Endometrial microvascular endothelial cells (primary cell): ENCODE results near the gene DYNLT4. TPM values are rescaled to one million over a fixed set of nuclear protein-coding genes. Genes with fewer than 3 reads are reported as not detected.
"Not testable (repeated sequence)": the region's sequence is repeated elsewhere in the genome, so short reads cannot be mapped to it uniquely, and the experiment has no call there.

Experiments used
- in situ Hi-C: cut with HindIII; loops from 2 replicates; pipeline ENCODE4 v1.10.0; 2017; ENCODE audit warnings: low sequenced_read_pairs, low pct_unique_long_range_greater_than_20kb; ENCODE audit errors: inconsistent ontology term
- total RNA-seq: library from RNA; depleted of rRNA; stranded (reverse); fragments of >200 nt; gene quantifications from one replicate; pipeline ENCODE4 v1.2.3, GENCODE V29; 2015; ENCODE audit errors: inconsistent ontology term

The DYNLT4 gene
- total RNA-seq, 1 donor from 2014 or later, result not detected

DNA sequence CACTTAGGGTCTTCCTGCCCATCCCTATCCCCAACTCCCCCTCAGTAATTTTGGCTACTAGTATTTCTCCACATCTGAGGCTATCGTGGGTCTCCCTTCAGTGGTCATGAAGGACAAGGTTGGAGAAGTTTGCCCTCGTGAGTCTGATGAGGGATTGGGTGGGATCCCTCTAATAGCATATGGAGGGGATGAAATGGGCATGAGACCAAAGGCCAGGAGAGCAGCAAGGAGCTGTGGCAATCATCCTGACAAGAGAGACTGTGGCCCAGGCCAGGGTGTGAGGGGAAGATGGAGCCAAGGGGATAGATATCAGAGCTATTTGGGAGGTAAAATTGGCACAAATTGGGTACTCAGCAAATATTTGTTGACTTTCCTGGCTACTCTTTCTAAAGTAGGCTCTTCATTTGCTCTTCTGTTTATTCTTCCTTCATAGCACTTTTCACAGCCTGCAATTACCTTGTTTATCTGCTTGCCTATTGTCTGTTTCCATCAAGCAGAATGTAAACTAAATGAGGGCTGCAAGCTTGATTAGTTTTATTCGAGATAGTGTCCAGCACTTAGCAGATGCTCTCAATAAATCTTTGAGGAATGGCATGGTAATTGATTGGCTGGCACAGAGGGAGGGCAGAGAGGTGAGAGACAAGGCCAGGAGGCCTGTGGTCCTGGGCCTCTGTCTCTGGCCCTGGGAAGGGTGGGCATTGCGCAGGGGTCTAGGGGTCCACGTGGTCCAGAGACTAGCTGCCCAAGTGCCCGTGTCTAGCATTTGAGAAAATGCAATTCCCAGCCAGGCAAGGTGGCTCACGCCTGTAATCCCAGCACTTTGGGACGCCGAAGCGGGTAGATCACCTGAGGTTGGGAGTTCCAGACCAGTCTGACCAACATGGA, 8.4 kb downstream of the DYNLT4 start:
- in situ Hi-C loops, result no loop called here

DNA sequence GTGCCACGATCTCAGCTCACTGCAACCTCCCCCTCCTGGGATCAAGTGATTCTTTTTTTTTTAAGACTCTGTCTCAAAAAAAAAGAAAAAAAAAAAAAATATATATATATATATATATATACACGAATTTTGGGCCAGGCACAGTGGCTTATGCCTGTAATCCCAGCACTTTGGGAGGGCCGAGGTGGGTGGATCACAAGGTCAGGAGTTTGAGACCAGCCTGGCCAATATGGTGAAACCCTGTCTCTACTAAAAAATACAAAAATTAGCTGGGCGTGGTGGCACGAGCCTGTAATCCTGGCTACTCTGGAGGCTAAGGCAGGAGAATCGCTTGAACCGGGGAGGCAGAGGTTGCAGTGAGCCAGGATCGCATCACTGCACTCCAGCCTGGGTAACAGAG, 9.3 kb downstream of the DYNLT4 start:
- in situ Hi-C loops, result not testable (repeated sequence)

DNA sequence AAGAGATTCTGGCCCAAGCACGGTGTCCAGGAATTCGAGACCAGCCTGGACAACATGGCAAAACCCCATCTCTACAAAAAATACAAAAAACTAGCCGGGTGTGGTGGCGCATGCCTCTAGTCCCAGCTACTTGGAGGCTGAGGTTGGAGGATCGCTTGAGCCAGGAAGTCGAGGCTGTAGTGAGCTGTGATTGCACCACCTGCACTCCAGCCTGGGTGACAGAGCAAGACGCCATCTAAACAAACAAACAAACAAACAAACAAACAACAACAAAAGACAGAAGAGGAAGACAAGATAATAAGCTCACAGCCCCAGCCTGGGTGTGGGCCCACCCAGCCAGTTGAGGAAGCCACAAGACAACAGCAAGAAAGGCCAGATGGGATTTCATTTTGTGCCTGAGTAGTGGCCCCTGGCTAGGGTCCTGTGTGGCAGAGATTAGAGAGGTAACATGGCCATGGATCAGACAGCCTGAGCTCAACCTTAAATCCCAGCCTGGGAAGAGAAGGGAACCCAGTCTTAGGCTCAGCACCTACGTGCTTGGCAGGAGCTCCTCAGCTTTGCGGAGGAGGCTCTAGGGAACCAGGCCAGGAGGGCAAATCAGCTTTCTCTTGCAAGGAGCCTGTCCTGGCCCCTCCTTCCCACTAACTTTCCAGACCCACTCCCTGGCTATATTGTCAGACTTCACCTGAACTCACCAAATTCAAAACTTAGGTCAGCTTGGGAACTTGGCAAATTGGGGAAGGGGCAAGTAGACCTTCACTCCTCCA, 14.2 kb downstream of the DYNLT4 start:
- in situ Hi-C loops, result no loop called here

DNA sequence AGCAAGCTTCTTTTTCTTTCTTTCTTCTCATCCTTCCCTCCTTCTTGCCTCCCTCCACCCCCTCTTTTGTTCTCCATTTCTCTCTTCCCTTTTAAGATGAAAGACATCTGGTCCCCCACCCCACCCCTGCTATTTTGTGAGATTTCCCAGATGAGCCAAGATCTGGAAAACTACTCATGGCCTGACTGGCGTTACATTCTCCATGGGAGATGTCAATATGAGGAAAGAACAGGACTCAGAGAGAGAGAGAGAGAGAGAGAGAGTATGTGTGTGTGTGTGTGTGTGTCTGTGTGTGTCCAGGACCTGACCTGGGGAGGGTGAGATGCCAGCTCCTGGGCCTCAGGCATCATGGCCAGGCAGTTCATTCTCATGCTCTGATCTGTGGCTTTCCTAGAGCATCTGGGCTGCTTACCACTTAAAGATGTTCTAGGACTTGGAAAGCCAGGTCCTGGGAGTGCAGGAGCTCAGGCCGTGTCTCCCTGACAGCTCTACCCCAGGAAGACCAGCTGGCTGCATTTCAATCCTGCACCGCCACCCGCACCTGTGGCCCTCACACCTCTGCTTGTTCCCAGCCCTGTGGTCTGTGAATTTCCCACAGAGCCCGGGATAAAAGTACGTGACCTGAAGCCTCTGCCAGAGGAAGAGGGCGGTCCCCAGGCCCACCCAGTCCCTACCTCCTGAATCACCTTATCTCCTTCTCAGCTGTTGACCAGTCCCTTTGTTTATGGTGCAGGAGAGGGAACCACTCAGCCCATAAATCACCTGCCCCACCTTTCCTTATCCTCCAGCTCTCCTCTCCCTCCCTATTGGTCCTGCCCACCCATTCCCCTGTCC, 16.0 kb downstream of the DYNLT4 start:
- in situ Hi-C loops, result no loop called here

DNA sequence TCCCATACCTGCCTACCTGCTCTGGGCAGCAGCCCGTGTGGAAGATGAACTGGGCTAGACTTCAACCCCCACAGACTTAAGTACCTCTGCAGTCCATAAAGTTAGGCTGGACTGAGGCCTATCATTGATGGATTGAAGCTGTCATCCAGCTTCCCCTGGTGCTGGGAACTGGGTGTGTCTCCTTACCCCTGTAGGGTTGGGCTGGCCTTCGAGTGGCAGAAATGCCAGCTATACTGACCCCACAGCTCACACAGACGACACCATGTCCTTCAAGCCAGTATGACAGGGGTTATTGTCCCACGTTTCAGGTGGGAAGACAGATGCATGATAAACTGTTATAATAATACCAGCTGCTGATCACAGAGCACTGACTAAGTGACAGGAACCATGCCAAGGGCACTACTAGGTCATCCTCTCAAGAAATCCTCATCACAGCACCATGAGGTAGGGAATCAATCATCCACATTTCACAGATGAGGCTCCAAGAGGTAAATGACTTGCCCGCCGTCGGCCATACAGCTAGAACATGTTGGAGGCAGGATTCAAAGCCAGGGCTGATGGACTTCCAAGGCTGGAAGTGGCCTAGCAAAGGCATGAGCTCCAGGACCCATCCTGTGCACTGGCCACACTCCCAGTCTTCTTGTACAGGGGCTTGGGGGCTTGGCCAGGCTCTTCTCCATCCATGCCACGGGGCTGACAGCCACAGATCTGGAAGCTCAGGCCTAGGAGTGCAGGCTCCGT, 18.9 kb downstream of the DYNLT4 start, which contains the start of gene BEST4:
Gene BEST4, minus strand, starts transcription at position 51 of the 741 bp plus-strand sequence. CDS start 465 bp downstream, outside the sequence.
- in situ Hi-C loops, result no loop called here

DNA sequence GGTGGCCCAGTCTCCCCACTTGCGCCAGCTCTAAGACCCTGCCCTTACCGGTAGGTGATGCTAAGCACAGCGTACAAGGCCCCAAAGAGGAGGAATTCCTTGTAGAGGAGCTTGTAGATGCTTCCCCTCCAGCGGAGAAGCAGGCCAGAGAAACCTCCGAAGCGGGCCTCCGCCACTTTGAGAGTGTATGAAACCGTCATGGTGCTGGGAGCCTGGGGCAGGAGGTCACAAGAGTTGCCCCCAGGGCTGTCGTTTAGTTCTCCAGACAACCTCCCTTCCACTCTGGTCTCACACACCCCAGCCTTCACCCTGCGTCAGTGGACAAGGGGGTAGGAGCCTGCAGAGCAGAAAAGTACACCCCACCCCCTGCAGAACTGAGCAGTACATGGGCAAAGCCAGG, 19.6 kb downstream of the DYNLT4 start:
- in situ Hi-C loops, result no loop called here

DNA sequence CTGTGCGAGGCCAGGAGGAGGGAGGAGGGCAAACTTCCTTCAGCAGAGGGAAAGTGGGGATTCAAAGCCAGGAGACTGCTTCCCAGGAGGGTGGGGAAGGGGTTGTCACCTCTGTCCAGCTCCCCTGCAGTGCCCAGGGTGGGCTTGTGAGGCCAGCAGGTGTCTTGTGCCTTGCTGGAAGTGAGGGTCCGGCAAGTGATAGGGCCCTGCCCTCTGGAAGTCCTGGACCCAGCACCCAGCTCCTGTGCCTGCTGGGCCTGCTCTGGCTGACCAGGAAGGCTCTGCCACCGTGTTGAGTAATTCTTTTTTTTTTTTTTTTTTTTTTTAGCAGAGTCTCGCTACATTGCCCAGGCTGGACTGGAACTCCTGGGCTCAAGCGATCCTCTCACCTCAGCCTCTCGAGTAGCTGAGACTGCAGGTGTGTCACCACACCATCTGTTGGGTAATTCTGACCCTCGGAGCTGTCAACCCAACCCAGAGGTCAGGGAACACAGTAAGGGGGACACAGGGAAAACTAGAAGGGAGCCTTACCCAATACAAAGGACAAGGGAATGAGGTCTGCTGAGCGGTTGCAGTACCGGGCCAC, 20.2 kb downstream of the DYNLT4 start:
- in situ Hi-C loops, result no loop called here

DNA sequence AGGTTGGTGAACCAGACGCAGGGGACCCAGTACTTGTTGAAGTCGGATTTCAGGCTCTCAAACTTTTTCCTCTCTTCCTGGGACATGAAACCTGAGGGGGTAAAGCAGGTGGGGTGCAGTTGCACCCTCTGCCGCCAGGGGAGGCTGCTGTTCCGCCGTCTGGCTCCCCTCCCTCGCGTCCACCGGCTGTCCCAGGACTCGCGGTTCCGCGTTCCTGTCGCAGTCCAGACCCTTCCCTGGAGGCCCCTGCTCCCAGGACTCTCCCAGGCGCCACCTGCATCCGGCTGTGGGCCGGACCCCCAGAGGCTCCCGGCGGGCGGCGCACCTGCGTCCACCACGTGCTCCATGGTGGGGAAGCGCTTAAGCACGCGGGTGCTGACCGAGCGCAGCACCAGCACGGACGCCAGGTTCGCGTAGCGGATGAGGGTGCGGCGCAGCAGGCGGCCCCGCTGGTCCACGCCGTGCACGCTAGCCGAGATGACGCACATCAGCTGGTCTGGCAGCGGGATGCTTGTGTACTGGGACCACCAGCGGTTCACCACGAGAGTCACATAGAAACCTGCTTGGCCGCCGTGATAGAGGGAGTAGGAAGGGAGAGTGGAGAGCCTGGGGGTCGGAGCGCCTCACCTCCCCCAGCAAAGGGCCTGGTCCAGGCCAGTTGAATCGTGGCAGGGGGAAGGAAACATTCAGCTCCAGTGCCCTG, 20.9 kb downstream of the DYNLT4 start:
- in situ Hi-C loops, result no loop called here

DNA sequence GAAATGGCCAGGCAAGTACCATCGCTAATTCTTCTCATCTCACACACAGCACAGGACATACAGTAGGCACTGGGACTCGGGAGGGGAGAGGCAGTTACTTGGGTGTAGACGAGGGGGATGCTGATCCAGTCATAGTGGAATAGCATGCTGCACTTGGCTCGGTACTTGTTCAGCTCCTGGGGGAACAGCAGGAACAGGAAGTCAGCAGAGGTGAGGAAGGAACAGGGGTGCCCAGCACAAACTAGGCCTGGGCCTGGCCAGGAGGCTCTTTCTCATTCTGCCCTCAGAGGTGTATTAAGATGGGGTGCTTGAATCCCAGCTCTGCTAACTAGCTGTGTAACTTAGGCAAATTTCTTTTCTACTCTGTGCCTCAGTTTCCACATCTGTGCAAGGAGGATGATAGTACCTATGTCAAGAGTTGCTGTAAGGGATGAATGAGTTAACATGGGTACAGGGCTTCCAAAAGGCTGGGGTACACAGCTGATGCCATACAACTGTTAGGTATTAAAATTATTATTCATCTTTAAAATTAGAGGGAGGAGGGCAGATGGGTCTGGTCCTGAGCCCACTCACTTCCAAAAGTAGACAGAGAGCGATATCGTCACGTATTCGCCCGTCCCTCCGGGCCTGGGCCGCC, 21.5 kb downstream of the DYNLT4 start:
- in situ Hi-C loops, result no loop called here

DNA sequence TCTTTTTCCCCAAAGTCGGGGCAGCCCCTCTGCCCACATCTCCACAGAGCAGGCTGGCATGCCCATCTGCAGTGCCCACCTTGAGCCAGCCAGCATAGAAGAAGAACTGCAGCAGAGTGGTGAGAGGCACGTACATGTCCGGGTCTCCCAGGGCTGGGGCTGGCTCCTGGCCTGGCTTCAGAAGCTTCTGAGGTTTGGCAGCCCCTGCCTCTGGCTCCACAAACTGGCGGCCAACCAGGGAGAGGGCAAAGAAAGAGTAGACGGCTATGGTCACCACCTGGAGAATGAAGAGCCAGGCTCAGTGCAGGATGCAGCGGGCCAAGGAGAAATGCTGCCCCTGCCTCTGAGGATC, 22.1 kb downstream of the DYNLT4 start:
- in situ Hi-C loops, result no loop called here

DNA sequence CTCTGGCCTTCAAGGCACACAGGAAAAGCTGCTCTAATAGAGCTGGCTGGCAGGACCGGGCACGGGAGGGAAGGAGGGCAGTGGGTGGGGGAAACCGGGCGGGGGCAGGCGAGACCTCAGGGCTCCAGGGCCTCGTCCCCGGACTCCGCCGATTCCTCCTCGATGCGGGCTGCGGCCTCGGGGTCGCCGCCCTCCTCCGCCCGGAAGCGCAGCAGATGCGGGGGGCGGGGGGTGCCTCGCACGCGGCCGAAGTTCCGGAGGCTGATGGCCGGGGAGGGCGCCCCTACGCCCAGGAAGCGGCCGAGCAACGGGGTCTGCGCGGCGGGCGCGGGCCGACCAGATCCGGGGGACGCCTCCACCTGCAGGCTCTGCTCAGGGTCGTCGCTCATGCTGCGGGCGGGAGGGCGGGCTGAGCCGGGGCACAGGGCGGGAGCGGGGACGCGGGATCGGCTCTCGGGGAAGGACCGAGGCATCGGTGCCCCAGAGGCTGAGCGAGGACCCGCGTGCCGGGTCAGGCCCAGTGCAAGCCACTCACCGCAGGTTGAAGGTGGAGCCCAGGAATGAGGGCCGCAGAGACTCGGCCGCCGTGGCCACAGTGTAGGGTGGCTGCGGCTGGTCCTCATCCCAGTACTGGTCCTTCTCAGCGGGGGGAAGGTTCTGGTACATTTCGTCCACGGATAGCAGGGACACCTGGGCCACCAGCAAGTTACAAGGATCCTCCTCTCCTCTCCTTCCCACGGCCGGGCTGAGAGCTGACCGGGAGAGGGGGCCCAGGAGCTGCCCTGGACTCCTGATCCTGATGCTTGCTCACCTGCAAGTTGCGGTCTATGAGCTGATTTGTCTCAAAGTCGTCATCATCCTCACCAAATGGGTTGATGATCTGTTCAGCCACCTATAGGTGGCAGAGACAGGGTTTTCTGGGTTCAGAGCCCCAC, 22.8 kb downstream of the DYNLT4 start:
- in situ Hi-C loops, result no loop called here

DNA sequence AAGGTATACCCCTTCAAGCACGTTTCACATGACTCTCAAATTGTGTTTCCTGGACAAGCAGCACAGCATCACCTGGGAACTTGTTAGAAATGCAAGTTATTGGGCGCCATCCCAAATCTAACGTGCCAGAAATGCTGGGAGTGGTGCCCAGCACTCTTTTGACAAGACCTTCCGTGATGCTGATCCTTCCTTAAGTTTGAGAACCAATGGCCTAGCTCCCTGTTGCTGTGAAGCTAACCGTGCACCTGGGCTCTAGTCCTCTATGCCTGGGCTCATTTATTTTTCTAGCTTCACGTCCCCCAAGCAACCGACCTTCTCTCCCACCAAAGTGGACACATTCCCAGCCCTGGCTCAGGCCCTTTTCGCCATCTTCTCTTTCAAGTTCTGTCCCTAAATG, 23.5 kb downstream of the DYNLT4 start:
- in situ Hi-C loops, result no loop called here

DNA sequence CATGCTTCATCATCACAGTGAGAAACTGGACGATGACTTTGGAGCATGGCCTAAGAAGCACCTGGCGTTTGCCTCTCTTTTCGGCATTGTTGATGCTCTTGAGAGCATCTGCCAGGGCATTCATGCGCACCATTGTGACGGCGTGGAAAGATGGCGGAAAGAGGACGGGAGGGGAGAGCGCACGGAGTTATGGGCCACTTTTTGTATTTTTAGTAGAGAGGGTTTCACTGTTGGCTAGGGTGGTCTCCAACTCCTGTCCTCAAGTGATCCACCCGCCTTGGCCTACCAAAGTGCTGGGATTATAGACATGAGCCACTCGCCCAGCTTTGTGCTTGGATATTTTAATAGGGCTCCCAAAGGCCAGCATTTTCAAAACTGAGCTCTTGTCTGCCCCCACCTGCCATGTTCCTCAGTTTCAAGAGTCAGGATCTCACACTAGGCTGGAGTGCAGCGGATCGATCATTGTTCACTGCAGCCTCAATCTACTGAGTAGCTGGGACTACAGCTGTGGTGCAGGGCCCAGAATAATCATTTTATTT, 26.5 kb downstream of the DYNLT4 start:
- in situ Hi-C loops, result no loop called here

DNA sequence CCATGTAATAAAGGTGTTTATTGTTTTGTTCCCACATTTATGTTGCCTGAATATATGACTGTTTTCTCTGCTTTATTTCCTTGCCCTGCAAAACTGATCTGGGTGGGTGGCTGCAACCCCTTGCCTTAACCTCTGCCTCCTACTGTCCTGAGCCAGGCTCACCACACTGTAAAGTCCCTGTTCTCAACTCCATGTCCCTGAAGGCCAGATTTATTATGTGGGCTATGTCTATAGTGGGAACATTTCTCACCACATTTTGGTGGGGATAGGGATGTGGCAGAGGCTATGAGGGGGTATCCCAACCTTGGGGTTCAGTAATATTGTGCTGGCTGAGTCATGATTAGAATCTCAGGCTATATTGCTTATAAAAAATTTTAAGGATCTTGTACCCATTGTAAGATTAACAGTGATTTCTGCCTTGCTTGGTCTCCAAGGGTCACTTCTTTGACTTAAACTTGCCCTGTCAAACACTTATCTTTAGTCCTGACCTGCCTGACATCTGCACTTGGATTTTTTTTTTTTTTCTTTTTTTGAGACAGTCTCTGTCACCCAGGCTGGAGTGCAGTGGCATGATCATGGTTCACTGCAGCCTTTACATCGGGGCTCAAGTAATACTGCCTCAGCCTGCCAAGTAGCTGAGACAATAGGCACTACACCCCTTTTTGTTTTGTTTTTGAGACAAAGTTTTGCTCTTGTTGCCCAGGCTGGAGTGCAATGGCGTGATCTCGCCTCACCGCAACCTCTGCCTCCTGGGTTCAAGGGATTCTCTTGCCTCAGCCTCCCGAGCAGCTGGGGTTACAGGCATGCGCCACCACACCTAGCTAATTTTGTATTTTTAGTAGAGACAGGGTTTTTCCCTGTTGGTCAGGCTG, 28.2 kb downstream of the DYNLT4 start:
- in situ Hi-C loops, result no loop called here

DNA sequence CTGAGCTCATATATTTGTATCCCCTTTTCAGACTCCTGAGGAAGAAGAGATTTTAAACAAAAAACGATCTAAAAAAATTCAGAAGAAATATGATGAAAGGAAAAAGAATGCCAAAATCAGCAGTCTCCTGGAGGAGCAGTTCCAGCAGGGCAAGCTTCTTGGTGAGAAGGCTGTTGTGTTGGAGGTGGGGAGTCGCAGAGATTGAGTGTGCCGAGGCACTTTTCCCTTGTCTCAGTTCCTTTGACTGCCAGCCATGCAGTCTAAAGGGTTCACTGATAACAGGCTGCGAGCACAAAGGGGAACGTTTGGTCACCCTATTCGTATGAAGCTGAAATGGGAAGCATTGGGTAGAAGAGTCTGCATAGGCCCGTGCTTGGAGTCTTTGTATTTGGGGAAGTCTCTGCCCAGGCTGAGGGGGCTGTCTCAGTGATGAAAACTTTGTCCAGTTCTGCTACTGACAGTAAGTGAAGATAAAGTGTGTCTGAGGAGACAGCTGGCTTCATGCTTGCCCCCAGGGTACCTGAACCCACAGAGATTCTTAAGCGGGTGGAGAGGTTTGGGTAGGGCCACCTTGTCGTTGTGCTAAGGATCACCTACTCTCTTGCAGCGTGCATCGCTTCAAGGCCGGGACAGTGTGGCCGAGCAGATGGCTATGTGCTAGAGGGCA, 29.0 kb downstream of the DYNLT4 start:
- in situ Hi-C loops, result no loop called here
